Sciatic nerve (tissue), 2 donors: Measurements from ENCODE around the gene BTBD9. TPM values are rescaled to one million over a fixed set of nuclear protein-coding genes. Genes with fewer than 3 reads are reported as not detected.
"Not testable (repeated sequence)": the region's sequence is repeated elsewhere in the genome, so short reads cannot be mapped to it uniquely, and the experiment has no call there.

Experiments
- ATAC-seq: fragments of 200-7000 bp; cut with Tn5 transposase; one replicate; pipeline ENCODE4 v1.9.1; 2020; ENCODE audit warnings: mild to moderate bottlenecking, moderate library complexity
- DNase-seq: peaks from one replicate; pipeline ENCODE4 v3.0.0-alpha.2; 2020; ENCODE audit warnings: low spot score
- intact Hi-C: fragments of 100-400 bp; cut with DNase I; formaldehyde crosslinking; loops from one replicate; pipeline ENCODE4 v1.14.2; 2022
- total RNA-seq: library from RNA; stranded (reverse); fragmentation: NEBNext Ultra II Directional; extraction: Animal tissue kit (Norgen Biotek cat#: 25700); gene quantifications from one replicate; pipeline ENCODE4 v1.2.1, GENCODE V29; 2021
- donor health status: DM: no; HTN: no; CAD: no.
- donor health status: DM: no; HTN: no; CAD: no.

Gene BTBD9
- total RNA-seq, 1 donor from 2014 or later: 22.4 TPM

- DNase-seq, ATAC-seq, intact Hi-C loops: not testable (repeated sequence)
These were observed 213.8 kb downstream of the BTBD9 start for GRCh38 chr6:38425788-38426488.

GRCh38 chr6:38423746-38424145 lies 216.0 kb downstream of the BTBD9 start:
- intact Hi-C loops: no loop called here
- DNase-seq (no peak), ATAC-seq (no peak)

GRCh38 chr6:38420207-38420606 lies 219.5 kb downstream of the BTBD9 start:
- ATAC-seq (no peak), DNase-seq (no peak)
- intact Hi-C loops: no loop called here

GRCh38 chr6:38417521-38417920 lies 222.2 kb downstream of the BTBD9 start:
- ATAC-seq (no peak), DNase-seq (no peak)
- intact Hi-C loops: no loop called here

- no peak for ATAC-seq
- no peak for DNase-seq
- intact Hi-C loops: no loop called here
These were observed 224.3 kb downstream of the BTBD9 start for GRCh38 chr6:38415231-38416005.

GRCh38 chr6:38413102-38413800 lies 226.5 kb downstream of the BTBD9 start:
- intact Hi-C loops: no loop called here
- DNase-seq (no peak), ATAC-seq (no peak)

- DNase-seq (no peak), ATAC-seq (no peak)
- intact Hi-C loops: no loop called here
These were observed 232.5 kb downstream of the BTBD9 start for GRCh38 chr6:38407192-38407591.

- intact Hi-C loops: no loop called here
- DNase-seq (no peak), ATAC-seq (no peak)
These were observed 233.6 kb downstream of the BTBD9 start for GRCh38 chr6:38406096-38406495.

GRCh38 chr6:38404900-38405556 lies 234.7 kb downstream of the BTBD9 start:
- DNase-seq: no peak
- intact Hi-C loops: no loop called here
- ATAC-seq: peak; percentile 32

GRCh38 chr6:38404355-38404754 lies 235.4 kb downstream of the BTBD9 start:
- no peak for DNase-seq
- ATAC-seq: peak; percentile 77
- intact Hi-C loops: no loop called here

- intact Hi-C loops: no loop called here
- DNase-seq (no peak), ATAC-seq (no peak)
These were observed 236.2 kb downstream of the BTBD9 start for GRCh38 chr6:38403548-38403947.

GRCh38 chr6:38400764-38401163 lies 239.0 kb downstream of the BTBD9 start:
- ATAC-seq (peak; percentile 42), DNase-seq (no peak)
- intact Hi-C loops: no loop called here

- DNase-seq (no peak), ATAC-seq (no peak)
These were observed 239.6 kb downstream of the BTBD9 start for GRCh38 chr6:38400101-38400500.

GRCh38 chr6:38396209-38396608 lies 243.5 kb downstream of the BTBD9 start:
- no peak for ATAC-seq
- no peak for DNase-seq
- intact Hi-C loops: no loop called here

More at GRCh38 chr6:38400101-38400500, 239.6 kb downstream of the BTBD9 start:
- intact Hi-C loops: no loop called here

- ATAC-seq (no peak), DNase-seq (no peak)
- intact Hi-C loops: no loop called here
These were observed 245.7 kb downstream of the BTBD9 start for GRCh38 chr6:38393986-38394385.

GRCh38 chr6:38391626-38392579 lies 247.8 kb downstream of the BTBD9 start:
- no peak for DNase-seq
- ATAC-seq: no peak
- intact Hi-C loops: no loop called here

- no peak for DNase-seq
- intact Hi-C loops: no loop called here
- no peak for ATAC-seq
These were observed 248.5 kb downstream of the BTBD9 start for GRCh38 chr6:38391206-38391605.

GRCh38 chr6:38389875-38390274 lies 249.9 kb downstream of the BTBD9 start:
- DNase-seq: no peak
- ATAC-seq: no peak
- intact Hi-C loops: no loop called here
